ENCODE data around the gene DNAJA4.

DNAJA4 gene

GRCh38 chr15:78317145-78317836 is 52.9 kb downstream of the DNAJA4 start:
- DNase-seq, result no peak

DNA sequence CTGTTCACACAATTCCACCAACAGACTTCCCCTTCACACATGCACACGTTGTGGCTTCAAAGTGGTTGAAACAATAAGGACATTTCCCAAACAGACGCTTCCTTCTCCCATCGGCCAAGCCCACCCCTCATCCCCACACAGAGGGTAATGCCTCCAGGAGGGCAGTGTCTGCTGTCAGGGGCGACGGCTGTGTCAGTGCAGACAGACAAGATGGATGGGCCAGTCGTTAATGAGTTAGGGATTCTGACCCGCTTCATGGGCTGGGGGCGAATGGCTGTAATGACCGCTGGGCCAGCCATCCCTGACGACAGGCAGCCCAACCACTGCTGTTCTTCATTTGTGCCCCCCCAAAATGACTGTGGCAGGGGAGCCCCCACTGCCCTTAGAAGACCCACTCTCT is 55.2 kb downstream of the DNAJA4 start:
- DNase-seq, result no peak

- DNase-seq, result no peak
Observed at GRCh38 chr15:78320183-78320582, 55.8 kb downstream of the DNAJA4 start.

DNA sequence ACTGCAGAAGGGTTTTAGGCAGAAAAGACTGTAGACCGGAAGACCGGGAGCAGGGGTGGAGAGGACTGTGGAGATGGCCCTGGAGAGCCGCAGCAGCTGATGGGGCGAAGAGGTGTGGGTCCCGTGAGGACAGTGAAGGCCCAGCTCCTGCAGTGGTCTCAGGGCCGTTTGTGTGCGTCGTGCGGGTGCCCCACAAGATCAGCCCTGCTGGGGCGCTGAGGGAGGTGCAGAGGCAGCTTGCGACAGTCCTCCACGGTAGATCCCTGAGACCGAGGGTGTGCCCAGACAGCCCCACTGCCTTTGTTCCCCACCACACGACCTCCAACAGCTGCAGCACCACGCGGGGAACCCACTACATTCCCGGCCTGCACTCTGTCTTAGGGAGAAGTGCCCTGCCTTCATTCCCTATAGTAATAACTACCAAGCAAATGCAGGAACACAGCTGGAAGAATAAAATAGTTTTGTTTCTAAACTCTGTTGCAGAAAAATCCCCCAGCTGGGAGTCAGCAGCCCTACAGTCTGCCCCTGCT is 56.7 kb downstream of the DNAJA4 start:
- DNase-seq, result no peak

GRCh38 chr15:78321786-78322185 is 57.4 kb downstream of the DNAJA4 start:
- DNase-seq, result no peak

DNA sequence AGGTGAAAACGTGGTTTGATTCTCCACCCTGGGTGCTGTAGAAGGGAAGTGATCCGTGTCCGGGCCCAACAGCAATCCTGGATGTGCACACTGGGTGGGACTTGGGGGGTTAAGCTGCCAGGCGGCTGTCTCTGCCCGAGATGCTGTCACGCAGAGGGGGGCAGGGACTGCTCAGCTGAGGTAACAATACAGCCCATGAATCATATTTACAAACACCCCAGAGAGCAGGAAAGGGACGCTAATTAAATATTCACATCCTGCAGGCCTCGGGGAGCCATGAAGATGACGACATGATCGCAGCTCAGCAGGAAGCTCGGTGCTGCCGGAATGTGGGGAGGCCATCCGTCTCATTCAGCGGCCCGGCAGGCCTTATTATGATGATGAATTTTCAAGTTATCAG is 57.9 kb downstream of the DNAJA4 start:
- peak; percentile 94 for DNase-seq

- DNase-seq, result no peak
Observed at GRCh38 chr15:78322724-78323521, 58.6 kb downstream of the DNAJA4 start.

- DNase-seq, result no peak
Observed at GRCh38 chr15:78323693-78324092, 59.3 kb downstream of the DNAJA4 start.

- no peak for DNase-seq
Observed at GRCh38 chr15:78324144-78324543, 59.8 kb downstream of the DNAJA4 start.

- no peak for DNase-seq
Observed at GRCh38 chr15:78325092-78325843, 60.9 kb downstream of the DNAJA4 start.

GRCh38 chr15:78327466-78327865 is 63.1 kb downstream of the DNAJA4 start:
- DNase-seq, result no peak

GRCh38 chr15:78329625-78330024 is 65.3 kb downstream of the DNAJA4 start:
- no peak for DNase-seq

Measured in COR-L47 (cell line).